ENCODE data around the gene TMEM235. TPM values are rescaled to one million over a fixed set of nuclear protein-coding genes. Genes with fewer than 3 reads are reported as not detected.

TMEM235 gene
- total RNA-seq, 1 experiment from 2014 or later, result not detected

- no peak for DNase-seq (ENCODE audit: low read depth)
Observed at GRCh38 chr17:78269955-78270381, 38.5 kb downstream of the TMEM235 start.

- no peak for DNase-seq (ENCODE audit: low read depth)
Observed at GRCh38 chr17:78271419-78272170, 40.2 kb downstream of the TMEM235 start.

- DNase-seq (ENCODE audit: low read depth), result peak; percentile 17
Observed at GRCh38 chr17:78272181-78272913, 40.9 kb downstream of the TMEM235 start.

GRCh38 chr17:78272914-78273258 is 41.5 kb downstream of the TMEM235 start:
- no peak for DNase-seq (ENCODE audit: low read depth)

- no peak for DNase-seq (ENCODE audit: low read depth)
Observed at GRCh38 chr17:78273813-78274212, 42.4 kb downstream of the TMEM235 start.

GRCh38 chr17:78275355-78275754 is 43.9 kb downstream of the TMEM235 start:
- DNase-seq (ENCODE audit: low read depth), result no peak

GRCh38 chr17:78276098-78276887 is 44.9 kb downstream of the TMEM235 start:
- DNase-seq (ENCODE audit: low read depth), result no peak

- DNase-seq (ENCODE audit: low read depth), result no peak
Observed at GRCh38 chr17:78278139-78278741, 46.8 kb downstream of the TMEM235 start.

GRCh38 chr17:78279360-78279990 is 48.0 kb downstream of the TMEM235 start:
- DNase-seq (ENCODE audit: low read depth), result no peak

GRCh38 chr17:78281249-78281845 is 49.9 kb downstream of the TMEM235 start:
- no peak for DNase-seq (ENCODE audit: low read depth)

GRCh38 chr17:78284146-78284545 is 52.7 kb downstream of the TMEM235 start:
- DNase-seq (ENCODE audit: low read depth), result no peak

- no peak for DNase-seq (ENCODE audit: low read depth)
Observed at GRCh38 chr17:78289004-78289403, 57.6 kb downstream of the TMEM235 start.

- DNase-seq (ENCODE audit: low read depth), result peak; percentile 78
Observed at GRCh38 chr17:78289802-78290363, 58.5 kb downstream of the TMEM235 start.

Small RNA genes lying within 50 kb of the gene (small RNA-seq; reads per million reads assigned to genes)
- not detected for gene AC087645.1

Other genes starting within 250 kb of the TMEM235 start
- gene TMC6, start 102.9 kb upstream of the TMEM235 start, total RNA-seq (2014; rRNA removed; shearing (Covaris generic)), result 4.0 and 6.1 TPM in 2 replicates
- 0.95 and 1.5 TPM in 2 replicates for gene TMC8, start 100.9 kb upstream of the TMEM235 start, total RNA-seq (2014; rRNA removed; shearing (Covaris generic))
- gene C17orf99, start 85.2 kb upstream of the TMEM235 start, total RNA-seq (2014; rRNA removed; shearing (Covaris generic)), result not detected in 2 replicates
- gene SYNGR2, start 63.0 kb upstream of the TMEM235 start, total RNA-seq (2014; rRNA removed; shearing (Covaris generic)), result 49.5 and 62.1 TPM in 2 replicates
- gene TK1, start 44.6 kb upstream of the TMEM235 start, total RNA-seq (2014; rRNA removed; shearing (Covaris generic)), result 137 and 153 TPM in 2 replicates
- 35.2 and 37.2 TPM in 2 replicates for gene AFMID, start 44.3 kb upstream of the TMEM235 start, total RNA-seq (2014; rRNA removed; shearing (Covaris generic))
- 166 and 195 TPM in 2 replicates for gene BIRC5, start 17.4 kb upstream of the TMEM235 start, total RNA-seq (2014; rRNA removed; shearing (Covaris generic))
- gene SOCS3, start 128.4 kb downstream of the TMEM235 start, total RNA-seq (2014; rRNA removed; shearing (Covaris generic)), result 22.9 and 27.4 TPM in 2 replicates
- gene PGS1, start 147.0 kb downstream of the TMEM235 start, total RNA-seq (2014; rRNA removed; shearing (Covaris generic)), result 27.6 and 38.0 TPM in 2 replicates